Stimulated activated CD4-positive, alpha-beta T cell treated with anti-CD3 and anti-CD28 coated beads, Interleukin-15, amount 100 ng/mL, for 1 hour (primary cell): ENCODE data around the gene SLC27A6.

Experiments used
- DNase-seq, 2 donors: peaks; one replicate each; pipeline ENCODE4 v3.0.0-alpha.2; 2020; ENCODE audit warnings: low read depth in 1 of 2, low spot score in 1 of 2

Gene SLC27A6

DNA sequence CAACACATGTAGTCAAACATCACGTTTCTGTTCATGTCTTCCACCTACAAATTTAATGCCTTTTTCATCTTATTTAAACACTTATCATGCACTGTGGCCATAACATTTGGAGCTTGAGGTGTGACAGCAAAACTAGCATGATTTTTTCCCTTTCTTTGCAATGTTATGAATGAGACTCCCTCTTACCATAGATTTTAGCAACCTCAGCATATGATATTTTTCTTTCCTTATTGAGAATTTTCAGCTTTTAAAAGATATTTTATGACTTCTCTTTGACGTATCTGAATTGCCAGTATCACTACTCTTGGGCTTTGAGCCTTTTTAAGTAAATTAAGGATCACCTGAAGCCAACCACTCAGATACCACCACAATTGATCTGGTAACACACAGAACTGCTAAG lies 96.6 kb downstream of the SLC27A6 start:
- DNase-seq: no peak

DNA sequence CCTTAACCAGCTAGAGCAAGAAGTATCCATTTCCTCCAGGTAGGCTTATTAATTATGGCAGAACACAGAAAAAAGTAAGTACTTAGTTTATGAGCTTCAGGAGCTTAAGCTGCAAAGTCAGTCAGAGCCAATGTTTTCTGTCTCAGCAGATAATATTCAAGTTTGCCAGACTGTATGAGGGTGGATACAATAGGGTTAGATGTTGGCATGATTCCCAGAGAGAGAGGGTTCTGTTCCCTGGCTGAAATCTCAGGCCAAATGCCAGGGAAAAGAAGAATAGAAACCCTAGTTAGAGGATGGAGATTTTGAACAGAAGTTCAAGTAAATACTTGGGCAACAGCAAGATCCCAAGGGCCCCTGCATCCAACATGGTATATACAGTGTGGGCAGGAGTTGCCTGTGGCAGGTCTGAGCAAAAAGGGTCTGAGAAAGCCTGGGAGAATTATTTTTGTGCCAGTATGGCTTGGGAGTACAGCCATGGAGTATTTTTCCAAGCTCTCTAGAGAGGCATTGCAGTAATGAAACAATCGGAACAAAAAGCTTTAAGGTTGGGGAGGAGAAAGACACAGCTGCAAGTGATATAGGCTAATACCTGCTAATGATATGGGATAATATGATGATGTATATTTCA lies 98.3 kb downstream of the SLC27A6 start:
- DNase-seq: no peak

DNA sequence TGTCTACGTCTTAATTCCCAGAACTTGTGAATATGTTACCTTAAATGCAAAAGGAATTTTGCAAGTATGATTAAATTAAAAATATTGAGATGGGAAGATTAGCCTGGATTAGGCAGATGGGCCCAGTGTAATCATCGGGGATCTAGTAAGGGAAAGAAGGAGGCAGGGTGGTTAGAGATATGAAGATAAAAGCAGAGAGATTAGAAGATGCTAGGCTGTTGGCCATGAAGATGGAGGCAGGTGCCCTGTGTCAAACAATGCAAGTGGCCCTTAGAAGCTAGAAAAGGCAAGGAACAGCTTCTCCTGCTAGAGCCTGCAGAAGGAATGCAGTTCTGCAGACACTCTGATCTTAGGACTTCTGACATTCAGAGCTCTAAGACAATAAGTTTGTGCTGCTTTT lies 100.4 kb downstream of the SLC27A6 start:
- DNase-seq: no peak

DNA sequence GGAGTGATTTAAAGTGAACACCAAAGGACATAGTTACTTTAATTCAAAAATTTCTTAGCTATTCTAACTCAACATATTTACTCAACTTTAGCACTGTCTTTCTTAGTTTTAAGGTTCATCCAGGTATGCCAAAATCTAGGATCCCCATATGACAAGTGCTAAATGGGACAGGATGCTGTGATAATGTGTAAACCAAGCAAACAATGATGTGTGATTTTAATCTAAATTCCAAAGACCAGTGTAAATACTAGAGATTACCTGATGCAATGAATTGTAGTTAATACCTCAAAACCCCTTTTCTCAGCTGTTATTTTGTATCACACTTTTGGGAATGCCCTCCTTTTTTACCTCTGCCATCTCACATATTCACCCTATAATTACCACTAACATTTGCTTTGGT lies 102.5 kb downstream of the SLC27A6 start:
- no peak for DNase-seq

DNA sequence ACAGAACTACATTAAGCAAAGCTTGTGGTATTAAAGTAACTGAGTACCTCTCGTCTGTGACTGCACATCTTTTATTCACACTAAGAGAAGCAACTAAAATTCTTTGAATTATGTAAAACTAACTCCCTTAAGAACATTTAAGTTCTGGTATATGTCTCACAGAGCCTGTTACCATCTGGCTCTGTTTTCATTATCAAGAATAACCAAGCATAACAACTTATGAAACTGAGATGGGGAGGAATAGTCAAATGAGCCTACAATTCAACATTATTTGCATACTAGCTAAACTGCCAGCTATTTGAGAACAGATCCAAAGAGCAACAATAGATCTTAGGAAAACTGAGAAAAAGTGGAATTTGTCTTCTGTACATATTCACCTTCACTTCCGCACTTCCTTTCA lies 104.0 kb downstream of the SLC27A6 start:
- no peak for DNase-seq

DNA sequence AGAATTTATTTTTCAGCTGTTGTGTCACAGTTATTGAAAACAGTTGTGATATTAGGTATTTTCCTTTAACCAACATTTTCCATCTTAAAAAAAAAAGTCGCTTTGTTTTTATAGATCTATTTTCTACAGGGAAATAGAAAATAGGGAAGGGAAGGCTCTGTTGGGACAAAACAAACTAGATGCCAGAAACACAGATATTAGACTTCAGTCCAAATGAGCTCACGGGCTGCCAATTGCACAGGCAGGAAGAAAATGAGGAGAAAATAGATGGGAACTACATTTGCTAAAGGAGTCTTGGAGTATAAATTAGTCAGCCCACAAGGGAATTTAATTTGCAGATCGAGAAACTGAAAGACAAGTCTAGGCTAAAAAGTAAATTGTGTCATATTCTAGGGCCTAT lies 107.8 kb downstream of the SLC27A6 start:
- no peak for DNase-seq

DNA sequence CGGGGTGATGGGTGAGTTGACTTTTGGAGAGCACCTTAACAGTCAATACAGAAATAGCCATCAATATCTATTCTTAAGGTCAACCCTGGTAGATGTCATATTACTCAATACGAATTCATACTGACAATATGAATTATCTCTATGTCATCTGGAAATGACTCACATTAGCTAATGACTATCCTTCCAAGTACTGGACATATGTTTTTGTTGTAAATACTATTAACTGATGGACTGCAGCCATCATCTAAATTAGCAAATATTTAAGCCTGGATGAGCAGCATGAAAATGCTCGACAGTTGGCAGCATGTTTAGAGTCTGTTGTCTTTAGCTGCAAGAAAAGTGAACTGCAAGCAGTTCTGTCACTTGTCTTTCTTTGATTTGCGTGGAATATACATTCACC lies 109.6 kb downstream of the SLC27A6 start:
- no peak for DNase-seq

DNA sequence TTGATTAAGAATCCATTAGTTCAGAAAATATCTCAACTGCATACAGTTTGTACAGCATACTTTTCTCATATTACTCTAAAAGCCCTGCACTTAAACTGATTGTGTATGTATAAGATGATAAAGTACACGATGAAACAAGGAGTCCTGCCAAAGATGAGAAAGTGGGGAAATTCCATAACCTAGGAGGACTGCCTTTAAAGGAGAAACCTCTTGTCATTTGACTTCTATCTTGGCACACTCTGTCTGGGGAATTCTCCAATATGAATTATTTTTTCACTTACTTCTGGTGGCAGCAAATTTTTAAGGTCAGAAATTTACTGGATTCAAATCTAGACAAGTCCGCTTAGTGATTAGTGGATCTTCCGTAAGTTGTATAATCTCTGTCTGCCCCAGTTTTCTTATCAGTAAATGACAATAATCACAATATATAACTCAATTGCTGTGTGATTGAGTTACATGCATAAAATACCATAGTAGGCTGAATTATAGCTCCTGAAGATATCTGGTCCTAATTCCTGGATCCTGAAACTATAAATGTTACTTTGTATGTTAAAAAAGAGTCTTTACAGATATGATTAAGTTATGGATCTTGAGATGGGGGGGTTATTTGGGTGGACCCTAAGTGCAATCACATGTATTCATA lies 112.3 kb downstream of the SLC27A6 start:
- no peak for DNase-seq

DNA sequence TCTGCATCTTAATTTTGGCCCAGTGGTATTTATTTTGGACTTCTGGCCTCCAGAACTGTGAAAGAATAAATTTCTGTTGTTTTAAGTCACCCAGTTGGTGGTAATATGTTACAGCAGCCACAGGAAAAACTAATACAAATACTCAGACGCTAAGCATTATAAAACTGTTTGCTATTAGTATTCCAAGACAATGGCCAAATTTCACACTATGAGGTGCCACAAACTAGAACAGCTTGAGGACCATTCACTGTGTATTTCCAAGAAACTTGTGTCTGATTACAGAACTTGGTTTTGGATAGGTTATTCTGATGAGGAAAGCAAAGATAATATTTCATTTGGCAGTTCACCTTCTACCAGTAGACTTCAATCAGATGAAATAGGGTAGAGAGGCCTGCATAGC lies 113.0 kb downstream of the SLC27A6 start:
- DNase-seq: no peak

DNA sequence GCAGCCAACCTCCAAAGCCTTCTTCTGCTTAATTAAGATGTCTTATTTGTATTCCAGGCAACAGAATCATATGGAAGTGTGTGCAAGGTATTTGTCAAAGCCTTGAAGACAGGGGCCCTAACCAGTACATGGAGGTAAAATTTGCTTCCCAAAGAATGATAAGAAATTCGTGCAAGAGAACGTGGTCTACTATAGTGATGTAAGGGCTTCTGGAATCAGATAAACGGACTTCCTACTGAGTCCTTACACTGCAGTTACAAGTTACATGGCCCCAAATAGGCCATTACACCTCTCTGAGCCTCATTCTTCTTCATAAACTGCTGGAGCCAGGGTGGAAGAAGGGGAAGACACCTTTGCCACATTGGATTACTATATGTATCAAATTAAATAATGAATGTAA lies 113.4 kb downstream of the SLC27A6 start:
- DNase-seq: no peak

DNA sequence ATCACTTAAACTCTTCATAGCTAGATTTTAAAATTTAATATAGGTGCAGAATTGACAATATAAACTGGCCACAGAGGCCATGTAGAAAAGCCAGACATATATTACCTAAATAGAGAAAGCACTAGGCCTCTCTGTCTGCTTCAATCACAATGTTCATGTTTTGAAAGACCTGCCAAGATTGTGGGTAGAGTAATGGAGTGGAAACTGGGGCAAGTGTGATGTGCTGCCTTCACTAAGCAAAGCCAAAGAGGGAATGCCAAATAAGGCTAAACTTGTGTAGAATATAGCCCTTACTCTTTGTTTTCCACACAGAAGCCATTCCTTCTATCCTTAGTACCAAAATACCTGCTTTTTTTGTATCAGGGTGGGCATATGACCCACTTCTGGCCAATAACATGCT lies 114.2 kb downstream of the SLC27A6 start:
- DNase-seq: no peak

DNA sequence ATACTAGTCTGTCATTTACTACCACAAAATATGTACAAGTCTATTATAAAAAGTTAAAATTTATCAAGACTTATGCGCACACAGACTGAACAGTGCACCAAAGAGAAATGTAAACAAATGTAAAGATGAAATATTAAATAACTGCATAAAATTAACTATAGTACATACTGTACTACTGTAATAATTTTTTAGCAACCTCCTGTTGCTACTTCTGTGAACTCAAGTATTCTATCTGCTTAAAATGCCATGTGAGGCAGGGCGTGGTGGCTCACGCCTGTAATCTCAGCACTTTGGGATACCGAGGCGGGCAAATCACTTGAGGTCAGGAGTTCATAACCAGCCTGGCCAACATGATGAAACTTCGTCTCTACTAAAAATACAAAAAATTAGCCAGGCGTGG lies 115.5 kb downstream of the SLC27A6 start:
- DNase-seq: no peak

DNA sequence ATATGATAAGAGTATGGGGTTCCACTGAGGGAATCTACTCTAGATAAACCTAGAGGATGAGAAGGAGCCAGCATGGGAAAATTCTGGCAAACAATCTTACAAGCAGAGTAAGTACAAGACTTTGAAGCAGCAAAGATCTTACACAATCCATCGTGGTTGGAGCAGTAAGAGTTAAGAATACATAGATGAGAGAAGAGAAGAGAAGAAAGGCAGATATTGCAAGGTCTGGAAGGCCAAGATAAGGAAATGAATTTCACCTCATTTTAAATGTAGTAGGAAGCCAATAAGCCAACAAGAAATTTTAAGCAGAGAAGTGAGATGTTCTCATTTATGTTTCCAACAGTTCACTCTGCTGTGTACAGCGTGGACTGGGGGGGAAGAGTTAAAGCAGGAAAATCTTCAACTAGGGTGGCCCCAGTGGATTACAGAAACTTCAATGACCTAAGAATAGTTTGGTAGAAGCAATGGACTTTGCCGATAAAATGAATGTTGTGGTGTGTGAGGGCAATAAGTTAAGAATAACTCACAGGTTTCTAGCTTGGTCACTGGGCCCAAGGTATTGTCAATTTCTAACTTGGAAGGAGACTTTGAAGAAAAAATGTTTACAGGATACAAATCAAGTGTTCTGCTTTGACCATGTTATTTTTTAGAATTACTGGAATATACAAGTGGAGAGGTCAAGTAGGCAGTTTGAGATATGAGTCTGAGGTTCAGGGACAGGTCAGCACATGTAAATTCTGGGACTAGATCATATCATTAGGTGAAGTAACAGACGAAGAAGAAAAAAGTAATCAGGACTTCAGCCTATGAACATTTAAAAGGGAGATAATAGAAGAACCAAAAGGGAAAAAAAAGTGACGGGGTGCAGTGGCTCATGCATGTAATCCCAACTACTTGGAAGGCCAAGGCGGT lies 117.2 kb downstream of the SLC27A6 start:
- no peak for DNase-seq
